Thymus (tissue), 11 donors: Measurements from ENCODE around the gene SPA17. TPM values are rescaled to one million over a fixed set of nuclear protein-coding genes. Genes with fewer than 3 reads are reported as not detected.

Source experiments
- DNase-seq, 9 donors: peaks; one replicate each; pipeline ENCODE4 v3.0.0-alpha.2; 2013; ENCODE audit warnings: low spot score in 9 of 9, low read depth in 6 of 9, missing footprints in 1 of 9
- H3K27ac ChIP-seq, 2 donors: one replicate each; pipeline ENCODE4 v1.5.1; 2013; ENCODE audit warnings: control low read depth in 1 of 2, low read depth in 1 of 2, low read length in 1 of 2, mild to moderate bottlenecking in 1 of 2, moderate library complexity in 1 of 2
- H3K27me3 ChIP-seq, 2 donors: one replicate each; pipeline ENCODE4 v1.5.1; 2013; ENCODE audit warnings: low read length in 1 of 2; ENCODE audit not compliant: control insufficient read depth in 2 of 2, insufficient read depth in 1 of 2
- H3K36me3 ChIP-seq, 2 donors: one replicate each; pipeline ENCODE4 v1.5.1; 2013; ENCODE audit warnings: low read length in 1 of 2, mild to moderate bottlenecking in 1 of 2, moderate library complexity in 1 of 2; ENCODE audit not compliant: control insufficient read depth in 2 of 2, insufficient read depth in 2 of 2
- H3K4me1 ChIP-seq, 2 donors: one replicate each; pipeline ENCODE4 v1.5.1; 2013; ENCODE audit warnings: low read length in 2 of 2; ENCODE audit not compliant: control insufficient read depth in 2 of 2, insufficient read depth in 2 of 2
- H3K4me3 ChIP-seq, 2 donors: one replicate each; pipeline ENCODE4 v1.5.1; 2013; ENCODE audit warnings: low read length in 2 of 2, control low read depth in 1 of 2, mild to moderate bottlenecking in 1 of 2
- H3K9me3 ChIP-seq, 2 donors: one replicate each; pipeline ENCODE4 v1.5.1; 2013; ENCODE audit warnings: low read length in 1 of 2, mild to moderate bottlenecking in 1 of 2; ENCODE audit not compliant: control insufficient read depth in 2 of 2, insufficient read depth in 1 of 2
- WGBS: extraction: QIAGEN DNeasy Blood & Tissue Kit; methylation state at CpG from one replicate; pipeline ENCODE4 v1.1.7; 2013; 5-methylcytosine and 5-hydroxymethylcytosine counted together
- polyA plus RNA-seq: library from polyadenylated mRNA; stranded (reverse); fragments of 200-250 nt; gene quantifications from one replicate; pipeline ENCODE4 v1.2.3, GENCODE V29; 2013
- total RNA-seq: library from RNA; stranded (reverse); fragments of 120-200 nt; gene quantifications from one replicate; pipeline ENCODE4 v1.2.4, GENCODE V29; 2013
- donor health status: healthy.

Gene SPA17
- total and polyA plus RNA-seq, 2 donors, result 11.3 to 11.4 TPM

GRCh38 chr11:124640666-124641065, 33.0 kb upstream of the SPA17 start:
- peaks cover 3% of the 10 kb centered on the region in 2 donors for H3K4me1 ChIP-seq
- no peak overlapping the region for H3K27ac ChIP-seq
- 96% methylated on average over 5 of the region's 5 CpGs for WGBS
- no peaks in the 10 kb centered on the region for H3K27me3 ChIP-seq
- peaks cover 0 to 4% of the 10 kb centered on the region in 2 donors for H3K9me3 ChIP-seq
- no peak overlapping the region for H3K4me3 ChIP-seq
- no peak for DNase-seq
- peaks cover 20 to 35% of the 10 kb centered on the region in 2 donors for H3K36me3 ChIP-seq

- H3K4me3 ChIP-seq, result no peak overlapping the region
- no peaks in the 10 kb centered on the region for H3K27me3 ChIP-seq
- whole genome bisulfite sequencing, result 97% methylated on average over 3 of the region's 3 CpGs
- no peak overlapping the region for H3K27ac ChIP-seq
- peaks cover 0 to 4% of the 10 kb centered on the region in 2 donors for H3K9me3 ChIP-seq
- DNase-seq, result no peak
- H3K4me1 ChIP-seq, result peaks cover 3% of the 10 kb centered on the region in 2 donors
- peaks cover 12 to 15% of the 10 kb centered on the region in 2 donors for H3K36me3 ChIP-seq
Observed at GRCh38 chr11:124642628-124643027, 31.1 kb upstream of the SPA17 start.

GRCh38 chr11:124643042-124643604, 30.6 kb upstream of the SPA17 start:
- H3K27me3 ChIP-seq, result no peaks in the 10 kb centered on the region
- H3K27ac ChIP-seq, result no peak overlapping the region
- H3K36me3 ChIP-seq, result peaks cover 7 to 11% of the 10 kb centered on the region in 2 donors
- 96% methylated on average over 10 of the region's 10 CpGs for WGBS
- H3K4me1 ChIP-seq, result peaks cover 3% of the 10 kb centered on the region in 2 donors
- H3K4me3 ChIP-seq, result no peak overlapping the region
- H3K9me3 ChIP-seq, result peaks cover 0 to 4% of the 10 kb centered on the region in 2 donors
- no peak for DNase-seq

GRCh38 chr11:124643605-124644425, 29.9 kb upstream of the SPA17 start:
- no peak for DNase-seq
- 54% methylated on average over 3 of the region's 3 CpGs for WGBS
- peaks cover 5 to 8% of the 10 kb centered on the region in 2 donors for H3K36me3 ChIP-seq
- H3K9me3 ChIP-seq, result peaks cover 0 to 4% of the 10 kb centered on the region in 2 donors
- H3K4me1 ChIP-seq, result peaks cover 3% of the 10 kb centered on the region in 2 donors
- no peak overlapping the region for H3K4me3 ChIP-seq
- no peak overlapping the region for H3K27ac ChIP-seq
- H3K27me3 ChIP-seq, result no peaks in the 10 kb centered on the region

- Histone ChIP-seq H3K9me3 (peaks cover 0 to 4% of the 10 kb centered on the region in 2 donors), H3K4me3 (no peak overlapping the region), H3K36me3 (no peaks in the 10 kb centered on the region), H3K27ac (no peak overlapping the region), H3K27me3 (no peaks in the 10 kb centered on the region), H3K4me1 (peaks cover 3% of the 10 kb centered on the region in 2 donors)
- WGBS, result 34% methylated on average over 16 of the region's 16 CpGs
- peak in 6 of 9 donors; percentile 8 to 41 (median 30) for DNase-seq
Observed at GRCh38 chr11:124644426-124645280, 29.1 kb upstream of the SPA17 start.

GRCh38 chr11:124646148-124646547, 27.6 kb upstream of the SPA17 start:
- no peaks in the 10 kb centered on the region for H3K36me3 ChIP-seq
- no peak for DNase-seq
- WGBS, result 88% methylated on average over 3 of the region's 3 CpGs
- H3K4me3 ChIP-seq, result no peak overlapping the region
- H3K27me3 ChIP-seq, result no peaks in the 10 kb centered on the region
- H3K4me1 ChIP-seq, result peaks cover 3% of the 10 kb centered on the region in 2 donors
- H3K9me3 ChIP-seq, result no peaks in the 10 kb centered on the region
- H3K27ac ChIP-seq, result no peak overlapping the region

GRCh38 chr11:124648610-124649009, 25.1 kb upstream of the SPA17 start:
- Histone ChIP-seq H3K27ac (no peak overlapping the region), H3K9me3 (no peaks in the 10 kb centered on the region), H3K27me3 (no peaks in the 10 kb centered on the region), H3K4me1 (peaks cover 3% of the 10 kb centered on the region in 2 donors), H3K4me3 (no peak overlapping the region), H3K36me3 (no peaks in the 10 kb centered on the region)
- no peak for DNase-seq
- WGBS, result 94% methylated on average over 6 of the region's 6 CpGs

- 94% methylated on average over 16 of the region's 16 CpGs for WGBS
- no peaks in the 10 kb centered on the region for H3K36me3 ChIP-seq
Observed at GRCh38 chr11:124656774-124657630, 16.7 kb upstream of the SPA17 start.

More at GRCh38 chr11:124656774-124657630, 16.7 kb upstream of the SPA17 start:
- DNase-seq, result no peak
- Histone ChIP-seq H3K27ac (no peak overlapping the region), H3K9me3 (no peaks in the 10 kb centered on the region), H3K27me3 (no peaks in the 10 kb centered on the region), H3K4me3 (no peak overlapping the region), H3K4me1 (no peaks in the 10 kb centered on the region)
